GM19463 (cell line): ENCODE data around the gene PRKN.

Experiments used
- ATAC-seq: cut with Tn5 transposase; IDR thresholded peaks from one replicate; pipeline ENCODE4 v1.9.1; 2021; ENCODE audit warnings: mild to moderate bottlenecking, moderate library complexity; ENCODE audit not compliant: unreplicated experiment

Gene PRKN

GRCh38 chr6:161711938-161712337 lies 1015.6 kb downstream of the PRKN start:
- ATAC-seq: no peak

GRCh38 chr6:161711515-161711914 lies 1016.1 kb downstream of the PRKN start:
- no peak for ATAC-seq

- no peak for ATAC-seq
Observed at GRCh38 chr6:161710698-161711097, 1016.9 kb downstream of the PRKN start.

- no peak for ATAC-seq
Observed at GRCh38 chr6:161701056-161701455, 1026.5 kb downstream of the PRKN start.

- no peak for ATAC-seq
Observed at GRCh38 chr6:161696801-161697200, 1030.8 kb downstream of the PRKN start.

- peak; percentile 44 for ATAC-seq
Observed at GRCh38 chr6:161694995-161695394, 1032.6 kb downstream of the PRKN start.

GRCh38 chr6:161686655-161687054 lies 1040.9 kb downstream of the PRKN start:
- ATAC-seq: no peak

GRCh38 chr6:161684731-161685475 lies 1042.7 kb downstream of the PRKN start:
- ATAC-seq: no peak

GRCh38 chr6:161683400-161683799 lies 1044.2 kb downstream of the PRKN start:
- no peak for ATAC-seq

- ATAC-seq: no peak
Observed at GRCh38 chr6:161682982-161683381, 1044.6 kb downstream of the PRKN start.

- no peak for ATAC-seq
Observed at GRCh38 chr6:161679980-161680538, 1047.5 kb downstream of the PRKN start.

- no peak for ATAC-seq
Observed at GRCh38 chr6:161677188-161677587, 1050.4 kb downstream of the PRKN start.

- peak; percentile 56 for ATAC-seq
Observed at GRCh38 chr6:161676586-161676985, 1051.0 kb downstream of the PRKN start.

- ATAC-seq: no peak
Observed at GRCh38 chr6:161674930-161675682, 1052.5 kb downstream of the PRKN start.

- ATAC-seq: no peak
Observed at GRCh38 chr6:161673026-161673425, 1054.5 kb downstream of the PRKN start.

- no peak for ATAC-seq
Observed at GRCh38 chr6:161671117-161671516, 1056.4 kb downstream of the PRKN start.

- ATAC-seq: no peak
Observed at GRCh38 chr6:161668665-161669064, 1058.9 kb downstream of the PRKN start.

GRCh38 chr6:161667957-161668356 lies 1059.6 kb downstream of the PRKN start:
- no peak for ATAC-seq

- ATAC-seq: no peak
Observed at GRCh38 chr6:161663682-161664081, 1063.9 kb downstream of the PRKN start.

- ATAC-seq: no peak
Observed at GRCh38 chr6:161660666-161661571, 1066.6 kb downstream of the PRKN start.

GRCh38 chr6:161658211-161658610 lies 1069.4 kb downstream of the PRKN start:
- no peak for ATAC-seq
